SW 1271 (cell line): ENCODE data around the gene TTLL3.
A peak's percentile ranks its signal among the peaks of the same experiment; 100 is the strongest.

Experiments used
- DNase-seq, 2 experiments: peaks; one replicate each; lab custom pipeline; 2025; lab: John Stamatoyannopoulos, UW

The TTLL3 gene

GRCh38 chr3:9807981-9808344, 2.1 kb upstream of the TTLL3 start:
- DNase-seq: no peak

GRCh38 chr3:9808345-9809037, 1.6 kb upstream of the TTLL3 start:
- peak in 1 of 2 experiments; percentile 61 for DNase-seq

- DNase-seq: peak in 1 of 2 experiments; percentile 49
Observed at GRCh38 chr3:9809239-9809614, 835 bp upstream of the TTLL3 start.

- DNase-seq: no peak
Observed at GRCh38 chr3:9810433-9810770, 340 bp downstream of the TTLL3 start.

- no peak for DNase-seq
Observed at GRCh38 chr3:9810846-9811245, 784 bp downstream of the TTLL3 start.

- DNase-seq: no peak
Observed at GRCh38 chr3:9812870-9813483, 2.9 kb downstream of the TTLL3 start.

- DNase-seq: no peak
Observed at GRCh38 chr3:9815986-9816385, 5.9 kb downstream of the TTLL3 start.

- DNase-seq: no peak
Observed at GRCh38 chr3:9817436-9817835, 7.4 kb downstream of the TTLL3 start.

GRCh38 chr3:9818666-9819335, 8.7 kb downstream of the TTLL3 start:
- DNase-seq: no peak

- no peak for DNase-seq
Observed at GRCh38 chr3:9820543-9820942, 10.5 kb downstream of the TTLL3 start.

- peak in 1 of 2 experiments; percentile 56 for DNase-seq
Observed at GRCh38 chr3:9820946-9821345, 10.9 kb downstream of the TTLL3 start.

- DNase-seq: no peak
Observed at GRCh38 chr3:9825451-9826040, 15.5 kb downstream of the TTLL3 start.

- DNase-seq: no peak
Observed at GRCh38 chr3:9826815-9827573, 16.9 kb downstream of the TTLL3 start.

- no peak for DNase-seq
Observed at GRCh38 chr3:9828801-9829755, 19.0 kb downstream of the TTLL3 start.

GRCh38 chr3:9831253-9831652, 21.2 kb downstream of the TTLL3 start:
- DNase-seq: no peak

GRCh38 chr3:9833078-9833477, 23.0 kb downstream of the TTLL3 start:
- DNase-seq: no peak

GRCh38 chr3:9834520-9835380, 24.7 kb downstream of the TTLL3 start:
- no peak for DNase-seq

GRCh38 chr3:9837701-9838582, 27.9 kb downstream of the TTLL3 start:
- no peak for DNase-seq

GRCh38 chr3:9838856-9839255, 28.8 kb downstream of the TTLL3 start:
- DNase-seq: no peak
